OCI-LY1 (cell line): ENCODE measurements around the gene DLX6.

Source experiments
- EZH2 ChIP-seq: fragments of 200-600 bp; sonication (generic), shearing (Covaris generic); IDR thresholded peaks from 2 replicates; pipeline ENCODE4 v1.8.0; 2017; ENCODE audit warnings: borderline replicate concordance, mixed run types, mild to moderate bottlenecking, antibody characterized with exemption, low read length, moderate library complexity, mixed read lengths
- TF ChIP-seq, protein P1 (sequence below): fragments of 200-600 bp; sonication (generic), shearing (Covaris generic); IDR thresholded peaks from 2 replicates; pipeline ENCODE4 v1.5.1; 2017; ENCODE audit warnings: mild to moderate bottlenecking, antibody characterized with exemption, low read length, moderate library complexity, mixed read lengths

DNA sequence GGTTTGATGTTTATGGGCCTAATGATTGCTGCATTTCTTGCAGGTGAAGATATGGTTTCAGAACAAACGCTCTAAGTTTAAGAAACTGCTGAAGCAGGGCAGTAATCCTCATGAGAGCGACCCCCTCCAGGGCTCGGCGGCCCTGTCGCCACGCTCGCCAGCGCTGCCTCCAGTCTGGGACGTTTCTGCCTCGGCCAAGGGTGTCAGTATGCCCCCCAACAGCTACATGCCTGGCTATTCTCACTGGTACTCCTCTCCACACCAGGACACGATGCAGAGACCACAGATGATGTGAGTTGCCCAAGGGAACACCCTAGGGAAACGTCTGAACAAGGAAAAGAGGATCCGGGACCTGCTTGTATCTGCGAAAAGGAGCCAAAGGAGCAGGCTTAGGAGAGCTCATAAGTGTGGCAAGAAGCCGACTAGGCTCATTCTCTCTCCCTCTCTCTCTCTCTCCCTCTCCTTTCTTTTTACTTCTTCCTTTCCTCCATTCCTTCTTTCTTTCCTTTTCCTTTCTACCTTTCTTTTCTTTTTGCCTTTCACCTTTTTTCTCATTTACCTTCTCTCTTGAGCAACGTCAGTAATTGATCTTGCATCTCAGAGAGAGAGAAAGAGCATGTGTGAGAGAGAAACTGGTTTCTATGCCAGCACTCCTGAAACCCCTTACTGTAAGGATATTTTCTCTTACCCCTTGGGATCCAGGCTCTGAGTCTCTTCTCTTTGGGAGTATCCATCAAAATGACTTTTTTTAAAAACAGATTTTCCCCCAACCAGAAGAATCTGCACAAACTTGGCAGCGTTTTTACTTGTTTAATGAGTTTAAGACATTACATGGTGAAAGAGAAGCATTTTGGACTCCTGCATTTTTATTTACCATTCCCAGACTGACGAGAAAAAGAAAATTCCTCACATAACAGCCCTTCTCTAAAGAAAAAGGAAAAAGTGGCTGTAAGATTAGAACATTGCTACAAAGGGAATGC, 4.7 kb downstream of the DLX6 start:
- TF ChIP-seq, protein P1, sequence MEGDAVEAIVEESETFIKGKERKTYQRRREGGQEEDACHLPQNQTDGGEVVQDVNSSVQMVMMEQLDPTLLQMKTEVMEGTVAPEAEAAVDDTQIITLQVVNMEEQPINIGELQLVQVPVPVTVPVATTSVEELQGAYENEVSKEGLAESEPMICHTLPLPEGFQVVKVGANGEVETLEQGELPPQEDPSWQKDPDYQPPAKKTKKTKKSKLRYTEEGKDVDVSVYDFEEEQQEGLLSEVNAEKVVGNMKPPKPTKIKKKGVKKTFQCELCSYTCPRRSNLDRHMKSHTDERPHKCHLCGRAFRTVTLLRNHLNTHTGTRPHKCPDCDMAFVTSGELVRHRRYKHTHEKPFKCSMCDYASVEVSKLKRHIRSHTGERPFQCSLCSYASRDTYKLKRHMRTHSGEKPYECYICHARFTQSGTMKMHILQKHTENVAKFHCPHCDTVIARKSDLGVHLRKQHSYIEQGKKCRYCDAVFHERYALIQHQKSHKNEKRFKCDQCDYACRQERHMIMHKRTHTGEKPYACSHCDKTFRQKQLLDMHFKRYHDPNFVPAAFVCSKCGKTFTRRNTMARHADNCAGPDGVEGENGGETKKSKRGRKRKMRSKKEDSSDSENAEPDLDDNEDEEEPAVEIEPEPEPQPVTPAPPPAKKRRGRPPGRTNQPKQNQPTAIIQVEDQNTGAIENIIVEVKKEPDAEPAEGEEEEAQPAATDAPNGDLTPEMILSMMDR = no peak
- TF ChIP-seq EZH2 = no peak
